ENCODE data around the gene S100A2.

S100A2 gene

DNA sequence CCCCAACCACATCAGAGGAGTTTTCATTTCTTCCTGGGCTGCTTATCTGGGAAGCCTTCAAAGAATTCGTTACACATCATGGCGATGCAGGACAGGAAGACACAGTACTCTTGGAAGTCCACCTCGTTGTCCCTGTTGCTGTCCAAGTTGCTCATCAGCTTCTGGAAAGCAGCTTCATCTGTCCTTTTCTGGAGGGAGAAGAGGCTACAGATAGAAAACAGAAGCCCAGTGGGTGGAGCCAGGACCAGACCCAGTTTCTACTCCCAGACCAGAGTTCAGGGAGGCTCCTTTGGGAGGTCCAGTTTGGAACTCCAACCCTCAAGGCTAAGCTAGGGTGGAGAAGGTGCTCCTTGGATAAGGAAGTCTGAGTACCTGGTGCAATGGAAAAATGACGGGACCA is 21.9 kb downstream of the S100A2 start:
- DNase-seq = peak; percentile 49

DNA sequence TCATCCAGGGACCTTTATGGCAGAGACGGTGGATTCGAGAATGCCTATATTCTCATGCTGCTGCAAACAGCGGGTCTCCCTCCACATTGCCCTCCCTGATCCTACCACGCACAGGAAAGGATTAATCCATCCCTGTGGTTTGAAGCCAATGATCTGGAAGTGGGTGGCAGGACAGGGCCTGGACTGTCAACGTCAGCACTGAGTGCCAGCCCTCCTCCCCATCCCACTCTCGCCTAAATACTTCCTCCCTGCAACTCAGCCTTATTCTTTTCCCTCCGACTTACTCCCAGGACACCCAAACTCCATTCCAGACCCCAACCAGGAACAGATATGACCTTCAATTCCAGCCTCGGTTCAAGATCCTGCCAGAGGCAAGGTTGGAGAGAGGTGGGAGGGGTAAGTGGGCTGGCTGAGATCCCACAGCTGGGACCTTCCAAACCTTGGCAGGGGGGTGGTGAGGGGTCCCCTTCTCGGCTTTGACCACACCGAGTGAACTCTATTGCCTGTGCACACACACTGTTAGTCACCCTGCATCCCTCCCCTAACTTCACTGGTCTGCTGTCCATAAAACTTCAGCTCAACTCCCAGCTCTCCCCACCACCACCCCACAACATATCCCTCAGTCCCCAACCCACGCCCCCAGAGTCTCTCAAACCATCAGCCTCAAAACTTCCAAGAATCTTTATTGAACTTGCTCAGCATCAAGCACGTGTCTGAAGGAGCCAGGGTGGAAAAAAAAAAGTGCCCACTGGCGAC is 22.5 kb downstream of the S100A2 start:
- DNase-seq = no peak

DNA sequence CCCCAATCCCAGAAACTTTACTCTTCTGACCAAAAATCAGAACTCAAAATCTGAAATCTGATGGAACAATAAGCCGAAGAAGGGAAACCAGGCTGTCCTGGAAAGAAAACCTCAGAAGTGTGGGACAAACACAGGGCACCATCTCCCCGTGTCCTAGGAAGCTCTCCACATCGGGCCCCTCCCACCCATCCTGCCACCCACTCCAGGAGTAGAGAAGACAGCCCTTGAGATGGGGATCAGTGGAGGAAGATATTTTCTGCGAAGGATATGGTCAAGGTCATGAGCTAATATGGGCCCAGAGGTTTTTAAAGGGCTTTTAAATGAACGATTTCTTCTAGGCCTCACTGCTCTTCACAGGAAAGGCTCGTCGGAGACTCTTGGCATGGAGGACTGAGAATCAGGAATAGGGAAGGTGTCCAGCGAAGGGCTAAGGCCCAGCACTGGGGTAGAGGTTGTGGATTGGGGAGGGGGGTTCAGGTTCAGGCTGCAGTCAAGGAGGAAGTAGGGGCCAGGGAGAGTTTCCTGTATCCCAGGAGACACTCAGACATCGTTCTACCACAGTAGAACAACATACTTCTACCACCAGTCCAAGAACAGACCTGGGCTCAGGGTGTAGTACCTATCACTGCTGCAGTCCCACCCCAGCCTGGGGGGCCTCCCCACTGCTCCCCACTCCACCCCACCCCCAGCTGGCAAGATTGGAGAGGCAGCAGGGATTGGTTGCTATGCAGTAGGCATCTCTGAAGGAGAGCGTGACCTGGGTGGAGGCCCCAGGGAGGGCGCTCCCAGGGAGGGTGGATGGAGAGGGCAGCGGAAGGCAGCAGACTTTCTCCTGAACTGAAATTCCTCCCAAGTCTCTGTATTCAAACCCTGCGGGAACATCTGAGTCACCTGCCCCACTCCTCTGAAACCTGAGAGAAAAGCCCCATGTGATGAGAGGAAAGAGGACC is 23.7 kb downstream of the S100A2 start:
- DNase-seq = peak; percentile 46

DNA sequence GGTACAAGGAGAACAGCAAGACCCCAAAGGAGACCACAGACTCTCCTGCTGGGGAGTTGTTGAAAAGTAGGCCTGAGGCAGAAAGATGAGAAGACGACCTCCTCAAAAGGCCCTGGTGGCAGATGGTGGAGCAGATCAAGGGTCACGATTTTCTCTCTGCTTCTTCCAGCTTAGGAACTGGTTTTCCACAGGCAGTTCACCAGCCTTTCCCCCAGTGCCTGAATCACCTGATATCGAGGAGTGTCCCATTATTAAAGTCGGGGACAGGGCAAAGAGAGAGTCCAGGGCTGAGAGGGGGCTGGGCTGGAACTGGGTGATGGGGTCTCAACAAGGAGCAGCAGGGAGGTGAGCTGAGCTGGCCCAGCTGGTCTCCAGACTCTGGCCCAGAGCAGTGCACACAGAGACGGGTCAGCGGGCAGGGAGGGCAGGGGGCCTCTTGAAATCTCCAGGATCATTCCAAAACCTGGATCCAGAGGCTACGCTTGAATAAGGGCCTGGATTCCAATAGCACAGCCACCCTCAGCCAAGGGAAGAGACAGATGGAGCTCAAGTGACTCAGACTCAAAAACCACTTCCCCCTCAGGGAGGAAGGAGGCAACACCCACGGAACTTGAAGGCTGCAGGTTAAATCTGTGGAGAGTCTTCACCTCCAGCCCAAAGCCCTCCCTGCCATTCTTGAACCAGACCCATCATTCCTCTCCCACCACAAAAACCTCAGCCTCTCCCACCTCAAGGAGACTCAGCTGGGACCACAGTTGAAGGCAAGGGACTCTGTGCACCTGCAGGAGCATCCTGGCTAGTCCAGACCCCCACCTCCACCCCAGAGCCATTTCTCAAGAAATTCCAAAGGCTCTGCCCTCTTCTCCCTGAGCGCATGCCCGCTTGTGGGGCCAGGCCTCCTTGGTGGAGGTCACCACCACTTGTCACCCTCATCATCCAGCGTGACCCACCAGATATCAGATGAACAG is 25.0 kb downstream of the S100A2 start, which contains the start of gene S100A5:
Gene S100A5, minus strand, starts transcription at position 541 of the 968 bp plus-strand sequence. CDS start 743 bp downstream, outside the sequence.
- peak; percentile 39 for DNase-seq

DNA sequence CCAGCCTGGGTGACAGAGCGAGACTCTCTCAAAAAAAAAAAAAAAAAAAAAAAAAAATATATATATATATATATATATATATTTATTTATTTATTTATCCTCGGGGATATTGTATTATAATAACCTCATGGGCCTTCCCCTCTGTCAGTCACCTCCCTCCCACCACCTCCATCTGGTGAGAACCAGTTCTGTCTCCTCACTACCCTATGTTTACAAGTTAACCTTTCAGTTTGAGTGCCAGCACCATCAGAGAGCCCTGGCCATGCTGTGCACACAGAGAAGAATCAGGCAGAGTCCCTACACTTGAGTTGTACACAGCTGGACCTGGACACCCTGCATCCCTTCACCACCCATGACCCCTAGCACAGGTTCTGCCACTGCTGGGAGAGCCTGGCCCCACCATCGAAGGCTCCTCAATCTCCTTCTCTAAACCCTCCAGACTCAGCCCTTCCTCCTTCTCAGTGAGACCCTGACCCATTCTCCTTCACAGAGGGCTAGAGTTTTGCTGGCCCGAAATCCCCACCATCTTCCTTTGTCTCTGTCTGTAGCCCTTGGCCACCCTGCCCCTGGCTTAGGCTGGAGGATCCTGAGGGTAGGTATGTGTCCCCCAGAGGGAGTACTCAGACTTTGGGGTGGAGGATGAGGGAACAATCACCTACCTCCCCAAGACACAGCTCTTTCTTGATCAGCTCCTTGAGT is 26.1 kb downstream of the S100A2 start:
- DNase-seq = no peak

DNA sequence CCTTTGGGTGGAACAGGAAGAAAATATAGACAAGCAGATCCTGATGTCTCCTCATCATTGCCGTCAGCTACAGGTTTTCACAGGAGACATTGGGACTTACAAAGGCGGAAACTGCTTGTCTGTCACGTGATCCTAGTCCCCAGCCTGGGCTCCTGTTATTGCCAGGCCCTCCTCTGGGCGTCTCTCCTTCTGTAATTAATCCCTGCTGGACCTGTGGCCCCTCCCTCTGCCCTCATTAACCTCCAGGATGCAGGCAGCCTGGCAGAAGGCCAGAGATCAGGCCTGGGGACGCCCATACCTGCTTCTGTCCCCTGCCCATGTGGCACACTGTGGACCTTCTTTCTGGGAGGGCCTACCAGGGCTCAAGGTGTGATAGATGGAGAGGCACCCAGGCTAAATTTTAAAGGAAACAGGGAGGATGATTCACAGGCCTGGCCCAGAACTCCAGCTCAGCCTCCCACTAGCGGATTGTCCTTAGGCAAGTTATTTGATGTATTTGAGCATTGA is 27.3 kb downstream of the S100A2 start:
- peak; percentile 59 for DNase-seq

DNA sequence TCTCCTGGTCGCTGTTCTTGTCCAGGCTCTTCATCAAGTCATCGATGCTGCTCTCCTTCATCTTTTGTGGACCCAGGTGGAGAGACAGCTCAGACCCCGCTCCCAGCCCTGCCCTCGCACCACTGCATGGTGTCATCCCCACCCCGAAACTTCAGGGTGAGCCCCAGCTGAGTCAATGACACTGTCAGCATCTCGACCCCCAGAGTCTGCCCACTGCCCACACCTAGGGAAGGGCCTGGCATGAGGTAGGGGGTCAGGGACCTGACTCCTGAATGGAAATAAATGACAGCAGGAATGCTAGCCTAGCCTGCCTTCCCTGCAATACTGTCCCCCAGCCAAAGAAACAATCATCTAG is 28.3 kb downstream of the S100A2 start:
- DNase-seq = no peak

DNA sequence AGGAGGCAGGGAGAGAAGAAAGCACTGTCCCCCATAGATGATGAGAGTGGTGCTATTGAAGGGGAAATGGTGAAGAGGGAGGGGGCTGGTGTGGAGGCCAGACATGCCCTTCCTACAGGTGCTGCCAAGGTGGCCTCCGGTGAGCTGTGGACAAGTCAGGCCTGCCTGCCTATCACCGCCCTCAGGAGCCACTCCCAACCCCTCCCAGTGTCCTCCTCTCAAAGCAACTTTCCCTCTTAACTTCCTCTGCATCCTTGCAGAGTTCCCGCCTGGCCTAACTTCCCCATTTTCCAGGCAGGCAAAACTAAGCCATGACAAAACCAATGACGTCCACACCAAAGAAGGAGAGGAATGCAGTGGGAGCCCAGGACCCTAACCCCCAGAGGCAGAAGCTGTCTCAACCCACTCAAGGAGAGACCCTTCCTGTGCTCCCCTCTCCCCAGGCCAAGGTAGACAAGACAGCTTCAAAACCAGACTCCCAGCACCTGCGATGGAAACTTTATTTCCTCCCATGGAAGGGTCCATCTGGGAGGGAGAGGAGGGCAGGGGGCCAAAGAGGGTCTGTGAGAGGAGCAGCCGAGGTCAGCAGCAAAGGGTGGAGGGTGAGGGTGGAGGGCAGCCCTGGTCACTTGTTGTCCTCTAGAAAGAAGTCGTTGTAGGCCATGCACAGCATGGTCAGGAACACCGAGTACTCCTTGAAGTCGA is 28.8 kb downstream of the S100A2 start:
- no peak for DNase-seq

DNA sequence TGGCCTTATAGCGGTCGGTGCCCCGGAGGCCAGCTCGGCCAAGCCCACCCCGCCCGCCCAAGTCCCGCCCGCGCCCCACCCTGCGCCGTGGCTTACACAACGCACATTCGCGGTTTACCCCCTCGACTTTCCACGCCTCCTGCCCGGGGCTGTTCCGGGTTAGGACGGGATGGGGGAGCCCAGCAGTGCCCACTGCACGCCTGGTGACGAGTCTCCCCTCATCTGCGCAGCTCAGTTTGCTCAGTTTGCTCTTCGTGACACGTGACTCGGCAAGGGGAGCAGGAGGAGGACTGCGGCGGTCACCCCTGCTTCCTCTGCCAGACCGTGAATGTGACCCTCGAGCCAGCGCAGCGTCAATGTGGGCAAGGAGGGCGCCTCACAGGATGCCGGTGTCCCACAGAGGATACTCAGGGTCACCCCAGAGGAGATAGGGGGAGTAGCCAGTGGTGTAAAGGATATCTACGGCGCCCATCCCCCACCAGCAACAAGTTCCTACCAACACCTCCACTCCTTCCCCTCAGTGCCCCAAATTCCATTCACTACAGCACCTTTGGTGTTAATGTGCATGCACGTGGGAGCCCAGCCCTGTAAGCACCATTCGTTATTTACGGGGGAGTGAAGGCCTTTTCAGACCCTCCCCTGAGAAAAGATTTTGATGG is 29.5 kb downstream of the S100A2 start:
- peak; percentile 96 for DNase-seq

DNA sequence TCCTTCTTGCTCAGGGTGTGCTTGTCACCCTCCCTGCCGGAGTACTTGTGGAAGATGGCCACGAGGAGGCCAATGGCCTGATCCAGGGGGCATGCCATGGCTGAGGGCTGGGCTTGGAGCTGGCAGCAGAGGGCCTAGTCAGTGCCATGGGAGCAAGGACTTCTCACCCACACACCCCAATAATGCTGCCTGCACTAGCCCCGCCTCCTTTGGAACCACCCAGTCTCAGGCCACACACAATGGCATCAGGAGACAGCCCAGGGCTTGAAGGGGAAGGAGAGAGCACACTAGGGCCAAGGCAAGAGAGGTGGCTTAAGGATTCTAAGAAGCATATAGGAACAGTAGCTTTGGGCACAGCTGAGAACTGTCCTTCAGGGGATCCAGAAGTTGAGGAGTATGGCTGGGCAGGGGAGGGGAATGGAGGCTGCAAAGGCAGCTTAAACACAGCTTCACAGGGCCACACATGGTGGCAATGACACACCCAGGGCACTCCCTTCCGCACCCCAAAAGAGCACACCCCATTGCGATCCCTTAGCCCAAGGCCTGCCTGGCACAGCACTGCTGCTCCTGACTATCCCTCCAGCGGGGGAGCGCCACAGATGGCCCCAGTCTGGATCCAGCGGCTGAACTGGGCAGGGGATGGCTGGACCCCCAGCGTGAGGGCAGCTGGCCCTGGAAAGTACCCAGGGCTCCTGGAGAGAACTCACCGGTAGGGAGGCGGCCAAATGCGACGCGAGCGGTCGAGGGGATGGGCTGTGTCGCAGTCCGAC is 30.2 kb downstream of the S100A2 start, which contains the start of gene S100A6:
Gene S100A6, minus strand, starts transcription at position 750 of the 770 bp plus-strand sequence. Its CDS starts 652 bp downstream, at position 98.
- DNase-seq = peak; percentile 89

DNA sequence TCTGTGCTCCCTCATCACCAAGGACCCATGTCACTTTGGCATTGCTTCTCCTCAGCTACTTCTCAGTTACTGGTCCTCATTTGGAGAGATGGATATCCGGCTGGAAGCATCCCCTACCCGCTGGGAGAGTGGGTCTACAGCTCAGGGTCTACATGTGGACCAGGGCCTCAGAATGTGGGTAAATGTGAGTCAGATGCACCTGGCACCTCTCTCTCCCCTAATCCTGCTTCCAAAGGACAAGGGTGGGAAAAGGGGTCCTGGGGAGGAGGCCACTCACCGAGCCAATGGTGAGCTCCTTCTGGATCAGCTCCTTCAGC is 30.8 kb downstream of the S100A2 start:
- DNase-seq = no peak

DNA sequence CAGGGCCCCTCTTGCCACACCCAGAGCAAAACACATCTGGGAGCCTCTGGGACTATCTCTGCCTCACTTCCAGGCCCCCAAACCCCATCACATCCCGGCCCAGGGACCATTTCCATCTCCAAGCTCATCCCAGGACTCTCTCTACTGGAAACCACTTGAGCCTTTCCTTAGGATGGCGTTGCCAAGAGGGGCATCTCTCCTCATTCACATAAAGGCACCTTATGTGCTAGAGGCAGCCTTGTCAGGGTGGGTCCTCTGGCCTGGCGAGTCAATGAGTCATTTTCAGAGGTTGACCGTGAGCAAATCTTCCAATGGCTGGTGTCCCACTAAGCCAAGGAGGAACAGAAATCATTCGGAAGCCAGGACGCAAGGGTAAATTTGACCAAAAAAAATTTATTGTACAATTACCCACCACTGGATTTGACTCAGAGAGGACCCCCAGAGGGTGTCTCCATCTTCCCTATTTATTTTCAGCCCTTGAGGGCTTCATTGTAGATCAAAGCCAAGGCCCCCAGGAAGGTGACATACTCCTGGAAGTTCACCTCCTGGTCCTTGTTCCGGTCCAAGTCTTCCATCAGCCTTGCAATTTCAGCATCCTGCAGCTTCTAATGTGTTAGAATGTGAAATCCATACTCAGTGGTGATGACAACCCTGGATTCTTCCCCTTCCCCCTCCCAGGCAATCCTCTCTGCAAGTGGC is 31.3 kb downstream of the S100A2 start:
- no peak for DNase-seq

DNA sequence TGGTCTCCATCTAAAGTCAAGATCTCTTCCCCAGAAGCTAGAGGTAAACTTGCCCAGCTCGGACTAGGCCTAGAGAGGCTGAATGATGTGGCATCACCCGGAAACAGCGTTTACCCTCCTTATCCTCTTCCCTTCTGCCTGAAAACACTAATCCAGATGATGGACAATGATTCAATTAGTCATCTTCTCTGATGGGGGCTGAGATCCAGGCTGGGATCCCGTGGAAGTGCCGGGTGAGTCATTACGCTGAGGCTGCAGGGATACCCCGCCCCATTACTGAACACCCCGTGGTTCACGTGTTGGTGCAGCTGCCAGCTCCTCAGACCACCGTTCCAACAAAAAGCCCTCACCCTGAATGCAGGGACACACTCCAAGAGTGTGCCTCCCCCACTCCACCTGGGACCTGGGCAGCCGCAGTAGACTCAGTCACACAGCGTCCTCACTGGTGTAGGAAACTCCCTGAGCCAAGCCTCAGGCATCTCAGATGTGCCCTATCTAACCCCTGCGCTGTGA is 31.9 kb downstream of the S100A2 start:
- DNase-seq = peak; percentile 73

DNA sequence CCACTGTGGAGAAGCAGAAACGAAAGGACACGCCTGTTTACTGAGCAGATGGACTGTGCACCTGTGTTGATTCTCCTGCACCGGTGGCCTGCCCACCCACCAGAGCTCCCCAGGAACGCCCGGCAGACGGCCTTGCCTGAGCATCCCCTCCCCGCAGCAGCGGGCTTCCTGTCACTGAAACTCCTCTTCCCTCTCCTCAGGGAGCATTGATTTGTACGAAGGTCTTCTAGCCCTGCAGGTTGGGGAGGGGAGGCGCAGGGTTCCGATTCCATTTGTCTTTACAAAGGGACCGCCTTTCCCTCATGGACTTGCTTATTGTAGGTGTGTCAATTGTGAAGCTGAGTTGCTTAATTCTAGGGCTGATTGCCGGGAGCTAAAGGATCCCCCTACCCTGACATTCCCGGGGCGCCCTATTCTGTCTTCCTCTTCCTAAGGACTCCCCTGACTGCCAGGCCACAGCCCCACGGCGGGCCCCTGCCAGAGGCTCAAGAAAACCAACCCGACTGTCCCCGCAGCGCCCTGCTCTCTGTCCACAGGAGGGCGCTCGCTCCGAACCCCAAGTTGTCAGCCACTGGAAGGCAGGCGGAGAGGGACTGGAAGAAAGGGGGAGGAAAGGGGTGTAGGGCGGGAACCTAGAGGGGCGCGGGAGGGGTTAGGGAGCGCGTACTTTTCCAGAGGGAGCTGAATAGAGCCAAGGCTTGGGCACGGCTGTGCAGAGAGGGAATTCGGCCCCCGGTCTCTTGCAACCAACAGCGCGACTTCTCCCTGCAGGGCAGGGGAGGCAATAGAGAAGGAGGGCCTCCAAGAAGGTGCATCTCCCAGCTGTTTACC is 32.7 kb downstream of the S100A2 start:
- peak; percentile 94 for DNase-seq

DNA sequence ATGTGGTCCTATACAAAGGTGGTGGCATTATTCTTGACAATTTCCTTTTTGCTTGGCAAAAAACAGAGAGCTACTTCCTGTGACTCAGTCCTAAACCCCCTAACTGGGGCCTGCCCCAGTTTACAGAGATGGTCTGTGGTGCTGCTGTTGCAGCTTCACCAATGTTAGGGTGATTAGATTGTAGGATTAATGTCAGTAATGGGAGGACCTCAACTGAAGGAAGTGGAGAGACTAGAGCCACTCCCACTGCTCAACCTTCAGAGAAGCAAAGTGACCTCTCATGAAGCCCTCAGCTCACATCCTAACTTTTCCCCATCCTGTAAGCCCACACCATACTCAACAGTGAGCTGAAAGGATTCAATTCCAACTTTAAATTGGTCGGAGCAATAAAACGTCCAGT is 33.5 kb downstream of the S100A2 start:
- peak; percentile 94 for DNase-seq

DNA sequence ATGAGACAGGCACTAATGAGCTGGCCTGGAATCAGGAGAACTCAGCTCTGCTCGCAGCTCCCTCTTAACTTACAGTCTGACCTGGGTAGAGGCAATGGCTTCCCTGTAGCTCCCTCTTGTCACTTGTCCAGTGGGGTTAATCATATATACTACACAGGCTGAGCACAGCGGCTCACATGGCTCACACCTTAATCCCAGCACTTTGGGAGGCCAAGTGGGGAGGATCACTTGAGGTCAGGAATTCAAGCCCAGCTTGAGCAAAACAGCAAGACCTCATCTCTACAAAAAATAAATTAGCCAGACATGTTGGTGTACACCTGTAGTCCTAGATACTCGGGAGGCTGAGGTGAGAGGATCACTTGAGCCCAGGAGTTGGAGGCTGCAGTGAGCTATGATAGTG is 34.0 kb downstream of the S100A2 start:
- DNase-seq = peak; percentile 26

DNA sequence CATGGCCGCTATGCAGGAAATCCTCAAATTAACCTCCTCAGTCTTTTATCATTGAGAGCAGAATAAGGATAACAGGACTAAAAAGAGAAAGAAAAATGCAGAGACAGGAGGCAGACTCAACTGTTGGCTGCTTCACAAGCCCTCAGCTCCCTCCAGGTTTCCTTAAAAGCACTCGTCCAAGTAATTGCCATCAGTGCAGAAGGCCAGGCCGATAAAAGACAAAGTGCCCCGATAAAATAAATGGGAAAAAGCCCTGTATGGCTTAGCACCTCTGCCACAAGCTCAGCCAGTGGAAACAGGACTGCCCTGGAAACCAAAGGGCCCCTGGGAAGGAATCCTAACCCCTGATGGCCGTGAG is 38.0 kb downstream of the S100A2 start:
- peak; percentile 51 for DNase-seq
